Measurements from ENCODE around the gene MACROD2.
A peak's percentile ranks its signal among the peaks of the same experiment; 100 is the strongest.
"Not testable (repeated sequence)": the region's sequence is repeated elsewhere in the genome, so short reads cannot be mapped to it uniquely, and the experiment has no call there.

MACROD2 gene

GRCh38 chr20:15976047-15976736, 1980.9 kb downstream of the MACROD2 start:
- WGBS, 2 experiments: 0 to 6% methylated on average over 4 to 5 of the region's 5 CpGs
- Histone ChIP-seq H3K36me3 (ENCODE audit: control insufficient read depth, insufficient read depth, low read length) (no peaks in the 10 kb centered on the region), H3K27me3 (ENCODE audit: control insufficient read depth, insufficient read depth, low read length, poor library complexity, severe bottlenecking) (no peaks in the 10 kb centered on the region), H3K27ac (ENCODE audit: insufficient read depth, low read depth, low read length, poor library complexity, severe bottlenecking) (peak overlapping the region; percentile 77), H3K4me3 (ENCODE audit: insufficient read depth, low read depth, low read length) (no peak overlapping the region), H3K4me1 (ENCODE audit: control insufficient read depth, insufficient read depth, low read length) (peaks cover 16% of the 10 kb centered on the region), H3K9me3 (ENCODE audit: control insufficient read depth, low read length) (no peaks in the 10 kb centered on the region)

- Histone ChIP-seq H3K36me3 (ENCODE audit: control insufficient read depth, insufficient read depth, low read length) (no peaks in the 10 kb centered on the region), H3K9me3 (ENCODE audit: control insufficient read depth, low read length) (no peaks in the 10 kb centered on the region), H3K4me1 (ENCODE audit: control insufficient read depth, insufficient read depth, low read length) (peaks cover 16% of the 10 kb centered on the region), H3K27me3 (ENCODE audit: control insufficient read depth, insufficient read depth, low read length, poor library complexity, severe bottlenecking) (no peaks in the 10 kb centered on the region), H3K4me3 (ENCODE audit: insufficient read depth, low read depth, low read length) (no peak overlapping the region), H3K27ac (ENCODE audit: insufficient read depth, low read depth, low read length, poor library complexity, severe bottlenecking) (peak overlapping the region; percentile 44)
- WGBS, 2 experiments: 70 to 78% methylated on average over 4 to 5 of the region's 5 CpGs
These were observed 1981.7 kb downstream of the MACROD2 start for GRCh38 chr20:15977026-15977425.

GRCh38 chr20:15977758-15978157, 1982.4 kb downstream of the MACROD2 start:
- H3K36me3 ChIP-seq (ENCODE audit: control insufficient read depth, insufficient read depth, low read length): no peaks in the 10 kb centered on the region
- 79 to 100% methylated on average over 1 of the region's 1 CpG for WGBS, 2 experiments
- H3K4me3 ChIP-seq (ENCODE audit: insufficient read depth, low read depth, low read length): no peak overlapping the region
- H3K27ac ChIP-seq (ENCODE audit: insufficient read depth, low read depth, low read length, poor library complexity, severe bottlenecking): no peak overlapping the region
- H3K27me3 ChIP-seq (ENCODE audit: control insufficient read depth, insufficient read depth, low read length, poor library complexity, severe bottlenecking): no peaks in the 10 kb centered on the region
- peaks cover 16% of the 10 kb centered on the region for H3K4me1 ChIP-seq (ENCODE audit: control insufficient read depth, insufficient read depth, low read length)
- no peaks in the 10 kb centered on the region for H3K9me3 ChIP-seq (ENCODE audit: control insufficient read depth, low read length)

- H3K27me3 ChIP-seq (ENCODE audit: control insufficient read depth, insufficient read depth, low read length, poor library complexity, severe bottlenecking); H3K36me3 ChIP-seq (ENCODE audit: control insufficient read depth, insufficient read depth, low read length); H3K27ac ChIP-seq (ENCODE audit: insufficient read depth, low read depth, low read length, poor library complexity, severe bottlenecking); H3K9me3 ChIP-seq (ENCODE audit: control insufficient read depth, low read length); H3K4me3 ChIP-seq (ENCODE audit: insufficient read depth, low read depth, low read length); H3K4me1 ChIP-seq (ENCODE audit: control insufficient read depth, insufficient read depth, low read length): not testable (repeated sequence)
- WGBS, 2 experiments: 83 to 84% methylated on average over 24 to 26 of the region's 26 CpGs
These were observed 1990.4 kb downstream of the MACROD2 start for GRCh38 chr20:15985494-15986368.

- WGBS, 2 experiments: 75 to 84% methylated on average over 2 to 3 of the region's 3 CpGs
- no peaks in the 10 kb centered on the region for H3K4me1 ChIP-seq (ENCODE audit: control insufficient read depth, insufficient read depth, low read length)
- H3K27ac ChIP-seq (ENCODE audit: insufficient read depth, low read depth, low read length, poor library complexity, severe bottlenecking): no peak overlapping the region
- H3K9me3 ChIP-seq (ENCODE audit: control insufficient read depth, low read length): no peaks in the 10 kb centered on the region
- H3K36me3 ChIP-seq (ENCODE audit: control insufficient read depth, insufficient read depth, low read length): no peaks in the 10 kb centered on the region
- no peak overlapping the region for H3K4me3 ChIP-seq (ENCODE audit: insufficient read depth, low read depth, low read length)
- no peaks in the 10 kb centered on the region for H3K27me3 ChIP-seq (ENCODE audit: control insufficient read depth, insufficient read depth, low read length, poor library complexity, severe bottlenecking)
These were observed 1991.4 kb downstream of the MACROD2 start for GRCh38 chr20:15986690-15987089.

GRCh38 chr20:15991279-15991678, 1996.0 kb downstream of the MACROD2 start:
- Histone ChIP-seq H3K27ac (ENCODE audit: insufficient read depth, low read depth, low read length, poor library complexity, severe bottlenecking) (no peak overlapping the region), H3K27me3 (ENCODE audit: control insufficient read depth, insufficient read depth, low read length, poor library complexity, severe bottlenecking) (no peaks in the 10 kb centered on the region), H3K36me3 (ENCODE audit: control insufficient read depth, insufficient read depth, low read length) (peaks cover 5% of the 10 kb centered on the region), H3K4me3 (ENCODE audit: insufficient read depth, low read depth, low read length) (no peak overlapping the region), H3K9me3 (ENCODE audit: control insufficient read depth, low read length) (no peaks in the 10 kb centered on the region), H3K4me1 (ENCODE audit: control insufficient read depth, insufficient read depth, low read length) (no peaks in the 10 kb centered on the region)

GRCh38 chr20:15992564-15992963, 1997.2 kb downstream of the MACROD2 start:
- H3K4me1 ChIP-seq (ENCODE audit: control insufficient read depth, insufficient read depth, low read length): no peaks in the 10 kb centered on the region
- peaks cover 5% of the 10 kb centered on the region for H3K36me3 ChIP-seq (ENCODE audit: control insufficient read depth, insufficient read depth, low read length)
- peaks cover 1% of the 10 kb centered on the region for H3K9me3 ChIP-seq (ENCODE audit: control insufficient read depth, low read length)
- H3K27ac ChIP-seq (ENCODE audit: insufficient read depth, low read depth, low read length, poor library complexity, severe bottlenecking): no peak overlapping the region
- WGBS, 2 experiments: 85 to 91% methylated on average over 3 to 4 of the region's 4 CpGs
- H3K4me3 ChIP-seq (ENCODE audit: insufficient read depth, low read depth, low read length): no peak overlapping the region
- no peaks in the 10 kb centered on the region for H3K27me3 ChIP-seq (ENCODE audit: control insufficient read depth, insufficient read depth, low read length, poor library complexity, severe bottlenecking)

GRCh38 chr20:16000112-16000511, 2004.8 kb downstream of the MACROD2 start:
- peaks cover 6% of the 10 kb centered on the region for H3K9me3 ChIP-seq (ENCODE audit: control insufficient read depth, low read length)
- H3K4me3 ChIP-seq (ENCODE audit: insufficient read depth, low read depth, low read length): no peak overlapping the region
- H3K27ac ChIP-seq (ENCODE audit: insufficient read depth, low read depth, low read length, poor library complexity, severe bottlenecking): no peak overlapping the region
- WGBS, 2 experiments: 43 to 53% methylated on average over 1 of the region's 1 CpG
- peaks cover 6% of the 10 kb centered on the region for H3K4me1 ChIP-seq (ENCODE audit: control insufficient read depth, insufficient read depth, low read length)
- no peaks in the 10 kb centered on the region for H3K27me3 ChIP-seq (ENCODE audit: control insufficient read depth, insufficient read depth, low read length, poor library complexity, severe bottlenecking)
- peaks cover 5% of the 10 kb centered on the region for H3K36me3 ChIP-seq (ENCODE audit: control insufficient read depth, insufficient read depth, low read length)

GRCh38 chr20:16001286-16001685, 2006.0 kb downstream of the MACROD2 start:
- no peak overlapping the region for H3K4me3 ChIP-seq (ENCODE audit: insufficient read depth, low read depth, low read length)
- no peak overlapping the region for H3K27ac ChIP-seq (ENCODE audit: insufficient read depth, low read depth, low read length, poor library complexity, severe bottlenecking)
- no peaks in the 10 kb centered on the region for H3K27me3 ChIP-seq (ENCODE audit: control insufficient read depth, insufficient read depth, low read length, poor library complexity, severe bottlenecking)
- no CpG with 5 or more reads among the region's 2 CpGs for WGBS, 2 experiments
- H3K36me3 ChIP-seq (ENCODE audit: control insufficient read depth, insufficient read depth, low read length): no peaks in the 10 kb centered on the region
- H3K9me3 ChIP-seq (ENCODE audit: control insufficient read depth, low read length): peaks cover 6% of the 10 kb centered on the region
- peaks cover 16% of the 10 kb centered on the region for H3K4me1 ChIP-seq (ENCODE audit: control insufficient read depth, insufficient read depth, low read length)

- Histone ChIP-seq H3K9me3 (ENCODE audit: control insufficient read depth, low read length) (no peaks in the 10 kb centered on the region), H3K36me3 (ENCODE audit: control insufficient read depth, insufficient read depth, low read length) (no peaks in the 10 kb centered on the region), H3K27me3 (ENCODE audit: control insufficient read depth, insufficient read depth, low read length, poor library complexity, severe bottlenecking) (no peaks in the 10 kb centered on the region), H3K4me1 (ENCODE audit: control insufficient read depth, insufficient read depth, low read length) (peaks cover 16% of the 10 kb centered on the region), H3K27ac (ENCODE audit: insufficient read depth, low read depth, low read length, poor library complexity, severe bottlenecking) (no peak overlapping the region), H3K4me3 (ENCODE audit: insufficient read depth, low read depth, low read length) (no peak overlapping the region)
- WGBS, 2 experiments: 95 to 100% methylated on average over 1 of the region's 1 CpG
These were observed 2008.0 kb downstream of the MACROD2 start for GRCh38 chr20:16003310-16003709.
